ENCODE results near the gene MTHFSD.

MTHFSD gene

DNA sequence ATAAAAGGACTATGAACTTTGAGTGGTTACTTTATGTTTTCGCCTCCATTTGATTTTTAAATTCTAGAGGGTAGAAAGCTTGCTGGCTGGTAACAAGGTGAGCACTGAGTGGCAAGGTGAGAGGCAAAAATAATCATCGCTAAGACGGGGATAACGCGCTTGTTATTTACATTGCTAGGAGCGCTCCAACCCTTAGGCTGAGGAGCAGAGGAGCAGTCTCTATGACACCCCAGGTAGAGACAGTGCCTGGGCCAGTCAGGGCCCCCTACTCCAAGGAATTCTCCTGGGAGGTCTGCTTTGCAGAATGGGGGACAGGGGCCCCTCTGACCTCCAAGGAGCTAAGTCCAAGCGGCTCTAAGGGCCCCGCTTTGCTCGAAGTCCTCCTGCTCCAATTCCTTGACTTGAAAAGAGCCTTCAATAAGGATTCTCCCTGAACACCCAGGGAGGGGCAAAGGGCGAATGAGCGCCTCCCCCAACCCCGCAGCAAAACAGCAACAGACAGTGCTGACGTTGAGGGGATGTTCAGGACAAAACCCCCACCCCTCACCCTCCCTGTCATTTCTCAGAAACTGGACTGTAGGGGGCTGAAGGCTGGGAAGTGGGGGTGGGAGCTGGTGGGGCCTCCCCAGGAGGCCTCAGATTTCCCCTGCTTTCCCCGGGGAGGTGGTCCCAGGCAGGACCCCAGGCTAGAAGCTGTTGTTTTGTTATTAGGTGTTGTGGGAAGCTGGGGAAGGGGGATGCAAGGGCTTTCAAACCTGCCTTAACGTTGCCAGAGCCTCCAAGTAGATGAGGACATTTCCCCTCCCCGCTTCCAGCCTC lies 54.9 kb downstream of the MTHFSD start:
- no peak for DNase-seq

DNA sequence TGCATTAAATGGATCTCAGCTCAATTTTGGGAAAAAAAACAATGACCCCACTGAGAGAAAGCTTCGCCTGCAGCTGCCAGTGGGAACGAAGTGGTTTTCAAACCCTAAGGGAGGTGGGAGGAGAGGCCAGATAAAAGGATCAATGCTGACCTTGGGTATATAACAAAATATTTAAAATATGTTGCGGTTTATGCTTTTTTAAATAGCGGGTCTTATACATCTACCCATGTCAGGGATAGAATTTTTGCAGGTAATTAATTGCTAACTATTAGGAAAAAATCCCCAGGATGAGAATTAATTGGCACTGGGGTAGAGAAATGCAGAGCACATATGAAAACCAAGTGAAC lies 55.6 kb downstream of the MTHFSD start:
- no peak for DNase-seq

GRCh38 chr16:86498671-86499439 lies 56.2 kb downstream of the MTHFSD start:
- no peak for DNase-seq

GRCh38 chr16:86498155-86498670 lies 56.8 kb downstream of the MTHFSD start:
- DNase-seq: no peak

- no peak for DNase-seq
Measured at GRCh38 chr16:86497551-86498021, 57.4 kb downstream of the MTHFSD start.

DNA sequence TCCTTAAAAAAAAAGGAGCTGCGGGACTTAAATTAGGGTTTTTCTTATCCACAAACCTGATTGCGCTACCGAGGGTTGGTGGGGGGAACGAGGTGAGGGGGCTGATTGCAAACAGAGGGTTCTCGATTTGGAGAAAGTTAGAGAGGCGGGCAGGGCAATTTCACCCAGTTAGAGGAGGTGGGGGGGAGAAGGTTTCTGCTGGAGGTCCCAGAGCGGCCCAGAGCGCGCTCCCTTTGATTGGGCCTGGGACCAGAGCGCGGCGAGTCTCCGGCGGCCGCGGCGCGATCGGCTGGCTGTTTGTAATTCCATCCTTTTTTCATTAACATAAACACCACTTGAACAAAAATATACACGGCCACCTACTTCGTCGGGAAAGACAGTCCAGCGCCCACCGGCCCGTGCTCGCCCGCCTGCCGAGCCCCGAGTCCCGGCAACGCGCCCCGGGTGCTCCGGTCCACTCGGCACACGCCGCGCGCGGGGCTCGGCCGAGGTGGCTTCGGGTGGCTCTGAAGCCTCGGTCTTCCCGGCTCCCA lies 58.0 kb downstream of the MTHFSD start:
- DNase-seq: no peak

- no peak for DNase-seq
Measured at GRCh38 chr16:86496262-86496928, 58.6 kb downstream of the MTHFSD start.

- DNase-seq: no peak
Measured at GRCh38 chr16:86495756-86496261, 59.2 kb downstream of the MTHFSD start.

DNA sequence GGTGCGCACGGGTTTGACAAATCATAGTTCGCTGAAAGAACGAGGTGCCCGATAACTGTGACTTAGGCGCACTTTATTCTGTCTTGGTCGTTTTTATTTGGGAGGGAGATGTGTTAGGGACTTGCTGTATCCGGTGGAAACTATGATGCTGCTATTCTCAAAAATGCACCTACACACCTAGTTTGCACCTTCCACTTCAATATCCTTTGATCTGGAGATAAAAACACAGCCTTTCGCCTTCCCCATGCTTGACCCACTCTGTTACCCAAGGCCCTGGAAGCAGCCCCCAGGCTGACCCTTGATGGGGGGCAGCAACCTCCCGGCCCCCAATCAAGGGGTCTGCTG lies 59.7 kb downstream of the MTHFSD start:
- no peak for DNase-seq

DNA sequence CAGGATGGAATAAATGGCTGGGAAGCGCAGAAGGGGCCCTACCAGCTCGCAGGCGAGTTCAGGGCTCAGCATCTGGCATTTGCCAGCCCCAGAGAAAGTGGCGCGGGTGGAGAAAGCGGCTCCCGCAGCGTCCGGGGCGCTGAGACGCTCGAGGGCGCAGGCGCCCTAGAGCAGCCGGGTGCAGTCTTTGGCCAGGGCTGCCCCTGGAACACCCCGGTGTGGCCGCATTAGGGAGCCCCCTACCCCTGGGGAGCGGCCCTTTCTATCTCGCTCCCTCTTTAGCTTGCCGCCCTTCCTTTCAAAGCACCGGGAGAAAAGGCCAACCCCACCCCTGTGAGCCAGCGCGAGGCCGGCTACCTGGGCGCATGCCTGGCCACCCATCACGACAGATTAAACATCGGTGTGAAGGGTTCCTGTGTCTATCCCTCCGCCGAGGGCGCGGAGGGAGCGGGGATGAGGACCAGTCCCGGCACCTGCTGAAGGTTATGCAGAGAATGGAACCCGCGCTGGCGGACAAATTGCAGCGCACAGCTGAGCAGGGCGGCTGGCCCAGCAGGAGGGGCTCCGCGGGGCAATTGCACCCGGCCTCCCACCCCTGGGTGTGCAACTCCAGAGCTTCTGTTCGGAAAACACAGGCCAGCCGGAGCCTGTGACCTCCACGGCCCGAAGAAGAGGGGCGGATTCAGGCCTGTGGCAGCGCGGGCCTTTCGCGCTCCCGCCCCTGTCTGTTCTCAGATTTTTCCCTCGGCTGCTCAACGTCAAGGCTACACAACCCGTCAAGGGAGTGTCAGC lies 60.3 kb downstream of the MTHFSD start:
- no peak for DNase-seq

DNA sequence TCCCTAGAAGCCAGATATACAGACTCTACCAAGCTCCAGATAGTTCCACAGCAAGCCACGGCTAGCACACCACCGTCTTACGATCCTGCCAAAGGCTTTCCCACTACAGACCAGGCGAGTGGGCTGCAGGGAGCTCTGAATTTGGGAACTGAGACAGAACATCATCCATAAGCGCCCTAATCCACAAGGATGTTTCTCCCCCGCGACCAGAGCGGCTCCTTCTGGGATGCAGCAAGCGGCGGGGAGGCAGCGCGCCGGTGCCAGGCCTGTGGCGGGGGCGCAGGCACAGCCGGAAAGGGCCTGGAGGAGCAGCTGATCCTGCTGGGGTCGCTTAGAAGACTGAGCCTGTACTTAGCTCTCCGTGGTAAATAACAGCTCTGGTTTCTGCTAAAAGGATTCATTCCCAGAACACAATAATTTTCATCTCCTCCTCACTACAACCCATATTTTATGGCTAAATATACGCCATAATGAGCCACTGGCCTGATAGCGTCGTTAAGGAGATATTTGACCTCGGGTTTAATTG lies 60.9 kb downstream of the MTHFSD start:
- DNase-seq: no peak

DNA sequence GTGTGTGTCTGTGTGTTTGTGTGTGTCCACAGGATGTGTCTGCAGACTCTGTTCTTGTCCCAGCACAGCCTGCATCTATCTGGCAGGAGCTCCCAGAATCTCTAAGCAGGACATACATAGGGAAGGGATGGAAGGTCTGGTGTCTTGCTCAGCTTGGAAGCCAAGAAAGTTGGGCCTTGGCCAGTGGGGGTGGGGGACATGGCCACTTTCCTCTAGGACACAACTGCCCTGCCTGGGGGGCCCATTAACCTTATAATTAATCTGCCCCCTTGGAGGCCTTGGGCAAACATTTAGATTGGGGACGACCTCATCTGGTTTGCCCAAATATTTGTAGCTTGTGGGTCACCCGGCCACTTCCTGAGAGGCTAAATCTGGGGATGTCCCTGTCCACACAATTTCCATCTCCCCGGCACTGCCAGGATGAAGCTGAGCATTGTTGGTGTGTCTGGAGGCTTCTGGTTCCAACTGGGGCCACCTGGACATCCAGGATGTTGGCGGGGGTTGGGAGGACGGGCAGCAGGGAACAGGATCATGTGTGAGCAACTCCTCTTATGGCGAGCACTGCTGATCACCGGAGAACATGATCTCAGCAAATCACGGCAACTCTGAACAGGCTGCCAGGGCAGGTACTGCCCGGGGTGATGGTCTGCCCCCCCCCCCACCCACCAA lies 61.9 kb downstream of the MTHFSD start:
- DNase-seq: no peak

DNA sequence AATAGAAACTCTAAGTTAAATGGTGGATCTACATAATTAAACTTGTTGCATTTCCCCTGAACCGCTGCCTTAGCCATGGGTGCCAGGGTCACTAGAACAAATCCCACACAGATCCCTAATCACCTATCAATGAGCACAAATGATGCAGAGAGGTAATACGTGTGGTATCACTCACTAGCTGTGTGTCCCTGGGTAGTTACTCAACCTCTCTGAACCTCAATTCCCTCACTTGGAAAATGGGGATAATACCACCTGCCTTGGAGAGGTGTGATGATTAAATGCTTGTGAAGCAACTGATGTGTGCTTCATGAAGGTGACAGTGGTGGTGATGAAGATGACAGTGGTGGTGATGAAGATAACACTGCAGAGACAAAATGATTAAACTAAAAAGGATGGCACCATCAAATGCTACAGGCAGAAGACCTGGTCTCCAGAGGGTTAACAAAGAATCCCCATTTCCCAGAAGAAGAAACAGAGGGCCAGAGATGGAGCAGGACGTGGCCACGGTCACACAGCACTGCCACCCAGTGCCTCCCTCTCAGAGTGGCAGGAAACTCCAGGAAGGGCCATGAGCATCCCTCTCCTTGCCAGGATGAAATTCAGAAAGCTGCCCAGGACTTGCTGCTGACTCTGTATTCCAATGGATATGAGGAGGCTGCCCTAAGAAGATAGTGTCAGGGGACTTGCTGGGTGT lies 62.6 kb downstream of the MTHFSD start:
- no peak for DNase-seq

- no peak for DNase-seq
Measured at GRCh38 chr16:86491640-86492023, 63.4 kb downstream of the MTHFSD start.

DNA sequence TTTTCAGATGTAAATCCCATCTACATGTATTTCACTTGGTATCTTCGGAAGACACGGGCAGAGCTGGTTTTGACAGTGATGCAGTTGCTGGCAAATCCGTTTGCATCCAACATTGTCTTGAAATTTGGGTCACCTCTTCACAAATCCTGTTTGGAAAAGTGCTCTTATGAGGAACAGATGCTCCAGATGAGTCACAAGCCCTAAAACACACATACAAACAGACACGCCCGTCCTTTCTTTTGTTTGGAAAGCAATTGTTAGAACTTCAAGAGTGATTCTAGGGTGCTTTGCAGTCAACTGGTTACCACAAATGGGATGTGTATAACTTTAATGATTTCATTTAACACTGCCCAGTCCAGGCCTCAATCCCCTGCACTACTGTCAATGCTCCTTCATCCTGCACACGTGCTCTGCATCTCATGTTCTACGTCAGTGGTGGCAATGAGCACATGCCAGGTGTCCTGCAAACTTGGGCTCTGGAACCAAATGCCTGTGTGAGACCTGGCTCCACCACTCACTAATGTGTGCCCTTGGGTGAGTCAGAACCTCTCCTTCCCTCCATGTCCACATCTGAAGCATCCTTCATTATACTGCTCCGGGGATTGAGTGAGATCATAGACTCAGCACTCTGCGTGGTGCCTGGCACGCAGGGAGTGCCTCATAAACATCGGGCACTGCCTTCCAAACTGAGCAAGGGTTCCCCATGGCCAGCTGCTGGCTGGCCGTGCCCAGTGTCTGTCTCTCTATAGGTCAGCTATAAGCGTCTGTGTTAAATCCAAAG lies 64.0 kb downstream of the MTHFSD start:
- DNase-seq: no peak

GRCh38 chr16:86485746-86486145 lies 69.3 kb downstream of the MTHFSD start:
- DNase-seq: no peak

DNA sequence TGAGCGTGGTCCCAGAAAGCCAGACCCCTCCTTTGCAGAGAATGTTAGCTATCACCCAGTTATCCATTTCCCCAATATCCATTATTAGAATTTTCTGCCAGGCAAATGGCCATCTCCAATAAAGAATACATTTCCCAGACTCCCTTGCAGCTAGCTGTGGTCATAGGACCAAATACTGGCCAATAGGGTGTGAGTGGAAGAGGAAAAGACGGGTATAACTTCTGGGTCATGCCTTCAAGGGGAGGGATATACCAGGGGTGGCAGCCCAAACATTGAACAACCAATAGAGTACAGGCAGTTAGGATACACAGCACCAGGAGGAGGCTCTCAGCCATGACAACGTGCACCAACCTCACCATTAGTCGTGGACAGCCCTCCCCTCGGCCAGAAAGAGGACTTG lies 70.8 kb downstream of the MTHFSD start:
- DNase-seq: no peak

GRCh38 chr16:86481607-86482006 lies 73.4 kb downstream of the MTHFSD start:
- DNase-seq: no peak

GRCh38 chr16:86480444-86480843 lies 74.6 kb downstream of the MTHFSD start:
- no peak for DNase-seq

Data from T-helper 1 cell (primary cell).